ENCODE measurements around the gene ATF6. TPM values are rescaled to one million over a fixed set of nuclear protein-coding genes. Genes with fewer than 3 reads are reported as not detected.

ATF6 gene
- total RNA-seq, 4 donors from 2014 or later = 13.4 to 24.8 (median 17.6) TPM

GRCh38 chr1:162009501-162010174, 243.5 kb downstream of the ATF6 start:
- intact Hi-C loops (cut with DNase I) = no loop called here
- peaks cover 0 to 11% (median 0%) of the 10 kb centered on the region in 4 donors for H3K27me3 ChIP-seq
- H3K4me1 ChIP-seq = peaks cover 0 to 7% (median 0%) of the 10 kb centered on the region in 3 donors
- DNase-seq = no peak
- H3K9me3 ChIP-seq = no peaks in the 10 kb centered on the region
- H3K36me3 ChIP-seq = no peaks in the 10 kb centered on the region
- WGBS, 2 donors = 40 to 41% methylated on average over 3 of the region's 9 CpGs
- no peak for TF ChIP-seq POLR2A (IDR thresholded peaks at IDR 0.05)
- TF ChIP-seq CTCF (IDR thresholded peaks at IDR 0.05) = no peak
- H3K27ac ChIP-seq = no peak overlapping the region
- no peak overlapping the region for H3K4me3 ChIP-seq

GRCh38 chr1:162010175-162010506, 244.0 kb downstream of the ATF6 start:
- DNase-seq = no peak
- Histone ChIP-seq H3K27ac (no peak overlapping the region), H3K36me3 (no peaks in the 10 kb centered on the region), H3K9me3 (no peaks in the 10 kb centered on the region), H3K4me1 (peaks cover 0 to 7% (median 0%) of the 10 kb centered on the region in 3 donors), H3K27me3 (peaks cover 0 to 11% (median 0%) of the 10 kb centered on the region in 4 donors), H3K4me3 (no peak overlapping the region)
- intact Hi-C loops (cut with DNase I) = no loop called here
- WGBS, 2 donors = 73 to 81% methylated on average over 2 to 3 of the region's 3 CpGs
- TF ChIP-seq POLR2A (IDR thresholded peaks at IDR 0.05) (no peak), CTCF (IDR thresholded peaks at IDR 0.05) (no peak)

- no peak for DNase-seq
- intact Hi-C loops (cut with DNase I) = no loop called here
- 61 to 69% methylated on average over 4 to 5 of the region's 9 CpGs for WGBS, 2 donors
- TF ChIP-seq POLR2A (IDR thresholded peaks at IDR 0.05) = no peak
- no peak for TF ChIP-seq CTCF (IDR thresholded peaks at IDR 0.05)
- Histone ChIP-seq H3K4me3 (no peak overlapping the region), H3K9me3 (no peaks in the 10 kb centered on the region), H3K36me3 (no peaks in the 10 kb centered on the region), H3K27me3 (peaks cover 0 to 11% (median 0%) of the 10 kb centered on the region in 4 donors), H3K4me1 (peaks cover 0 to 7% (median 0%) of the 10 kb centered on the region in 3 donors), H3K27ac (no peak overlapping the region)
Measured at GRCh38 chr1:162011337-162012012, 245.4 kb downstream of the ATF6 start.

GRCh38 chr1:162013289-162013688, 247.2 kb downstream of the ATF6 start:
- no peak overlapping the region for H3K27ac ChIP-seq
- no peak for DNase-seq
- intact Hi-C loops (cut with DNase I) = no loop called here
- H3K9me3 ChIP-seq = no peaks in the 10 kb centered on the region
- H3K4me3 ChIP-seq = no peak overlapping the region
- peaks cover 0 to 11% (median 0%) of the 10 kb centered on the region in 4 donors for H3K27me3 ChIP-seq
- no peaks in the 10 kb centered on the region for H3K36me3 ChIP-seq
- TF ChIP-seq CTCF (IDR thresholded peaks at IDR 0.05) (no peak), POLR2A (IDR thresholded peaks at IDR 0.05) (no peak)
- peaks cover 0 to 7% (median 0%) of the 10 kb centered on the region in 3 donors for H3K4me1 ChIP-seq

Small RNA genes within 50 kb of the gene (small RNA-seq; reads per million reads assigned to genes)
- 0 reads per million in 4 donors for gene RN7SL466P

Other genes with a start within 250 kb of the ATF6 start
- gene HSPA6, start 241.8 kb upstream of the ATF6 start, total RNA-seq = 1 to 10 TPM; 1.3 to 4.2 (median 3.2) TPM
- gene FCGR3A, start 216.5 kb upstream of the ATF6 start, total RNA-seq = 10 to 100 TPM in 1 of 4 donors, 1 to 10 TPM in 2, under 1 TPM in 1; 0.23 to 15.5 (median 1.9) TPM
- under 1 TPM in 2 of 4 donors, not detected in 2; 0.53 to 0.57 TPM for gene FCGR3B, start 135.1 kb upstream of the ATF6 start, total RNA-seq
- gene FCGR2B, start 103.2 kb upstream of the ATF6 start, total RNA-seq = 10 to 100 TPM in 2 of 4 donors, 1 to 10 TPM in 2; 1.1 to 25.2 (median 7.4) TPM
- under 1 TPM in 1 of 4 donors, not detected in 3; 0.62 TPM for gene FCRLA, start 59.1 kb upstream of the ATF6 start, total RNA-seq
- gene FCRLB, start 44.8 kb upstream of the ATF6 start, total RNA-seq = 1 to 10 TPM in 1 of 4 donors, under 1 TPM in 3; 0.31 to 1.2 (median 0.83) TPM
- gene DUSP12, start 16.5 kb upstream of the ATF6 start, total RNA-seq = 10 to 100 TPM in 3 of 4 donors, 1 to 10 TPM in 1; 6.0 to 24.0 (median 15.1) TPM